Kidney (tissue), 14 donors: Measurements from ENCODE around the gene SLC4A2. TPM values are rescaled to one million over a fixed set of nuclear protein-coding genes. Genes with fewer than 3 reads are reported as not detected.
A peak's percentile ranks its signal among the peaks of the same experiment; 100 is the strongest.

Source experiments
- DNase-seq, 5 donors: peaks; one replicate each; pipeline ENCODE4 v3.0.0-alpha.2; 2013 to 2020
- FAIRE-seq: peaks from 2 replicates; lab custom pipeline; 2012; peaks lifted over from hg19 to GRCh38; lab: Jason Lieb, UNC
- H3K27ac ChIP-seq, 2 donors: one replicate each; pipeline ENCODE4 v1.7.0; 2013; ENCODE audit warnings: low read depth in 2 of 2, low read length in 2 of 2, inconsistent platforms in 1 of 2
- H3K27me3 ChIP-seq: one replicate; pipeline ENCODE4 v1.7.1; 2013; ENCODE audit warnings: low read length, inconsistent platforms; ENCODE audit not compliant: control insufficient read depth, insufficient read depth
- H3K36me3 ChIP-seq, 3 donors: one replicate each; pipeline versions ENCODE4 v1.7.0 to v1.7.1; 2013; ENCODE audit warnings: low read length in 3 of 3, control low read depth in 1 of 3, inconsistent platforms in 1 of 3; ENCODE audit not compliant: insufficient read depth in 3 of 3, control insufficient read depth in 2 of 3
- H3K4me1 ChIP-seq, 3 donors: one replicate each; pipeline versions ENCODE4 v1.7.0 to v1.7.1; 2013; ENCODE audit warnings: low read length in 3 of 3, inconsistent platforms in 1 of 3, low read depth in 1 of 3; ENCODE audit not compliant: control insufficient read depth in 2 of 3, insufficient read depth in 2 of 3
- H3K4me3 ChIP-seq, 3 donors: one replicate each; pipeline versions ENCODE4 v1.7.0 to v1.8.1; 2013; ENCODE audit warnings: low read length in 3 of 3, control low read depth in 1 of 3, inconsistent platforms in 1 of 3
- H3K9ac ChIP-seq, 3 donors: one replicate each; pipeline versions ENCODE4 v1.7.0 to v1.7.1; 2013; ENCODE audit warnings: low read length in 3 of 3, control low read depth in 1 of 3, inconsistent platforms in 1 of 3
- H3K9me3 ChIP-seq, 3 donors: one replicate each; pipeline versions ENCODE4 v1.7.0 to v1.7.1; 2013; ENCODE audit warnings: low read length in 3 of 3, control low read depth in 1 of 3, inconsistent platforms in 1 of 3; ENCODE audit not compliant: control insufficient read depth in 2 of 3, insufficient read depth in 1 of 3
- CTCF ChIP-seq: IDR thresholded peaks from 3 replicates; pipeline ENCODE4 v1.5.1; 2012; ENCODE audit warnings: mild to moderate bottlenecking, moderate library complexity, borderline replicate concordance; ENCODE audit not compliant: insufficient read depth; ENCODE audit errors: extremely low read depth
- intact Hi-C: fragments of 100-400 bp; cut with DNase I; formaldehyde crosslinking; loops from one replicate; pipeline ENCODE4 v1.11.1; 2022
- polyA plus RNA-seq: library from polyadenylated mRNA; stranded (reverse); fragments of 350-450 nt; fragmentation: Illumina TruSeq; extraction: RNeasy Lipid Tissue Mini Kit (QIAGEN cat#74804); gene quantifications from one replicate; pipeline ENCODE4 v1.2.3, GENCODE V29; 2014; ENCODE audit warnings: low read depth, low replicate concordance; ENCODE audit not compliant: insufficient read depth
- total RNA-seq: library from RNA; stranded (reverse); fragmentation: NEBNext Ultra II Directional; extraction: Animal tissue kit (Norgen Biotek cat#: 25700); gene quantifications from one replicate; pipeline ENCODE4 v1.2.1, GENCODE V29; 2021
- donor health status: control.
- donor health status: control.
- donor health status: control.
- donor health status: control.
- donor health status: control.
- donor health status: DM: yes; HTN: yes; CAD: no.
- donor health status: Normal renal cell carcinoma (clear cell type).

Gene SLC4A2
- total and polyA plus RNA-seq, 2 donors from 2014 or later = 104 to 150 TPM

DNA sequence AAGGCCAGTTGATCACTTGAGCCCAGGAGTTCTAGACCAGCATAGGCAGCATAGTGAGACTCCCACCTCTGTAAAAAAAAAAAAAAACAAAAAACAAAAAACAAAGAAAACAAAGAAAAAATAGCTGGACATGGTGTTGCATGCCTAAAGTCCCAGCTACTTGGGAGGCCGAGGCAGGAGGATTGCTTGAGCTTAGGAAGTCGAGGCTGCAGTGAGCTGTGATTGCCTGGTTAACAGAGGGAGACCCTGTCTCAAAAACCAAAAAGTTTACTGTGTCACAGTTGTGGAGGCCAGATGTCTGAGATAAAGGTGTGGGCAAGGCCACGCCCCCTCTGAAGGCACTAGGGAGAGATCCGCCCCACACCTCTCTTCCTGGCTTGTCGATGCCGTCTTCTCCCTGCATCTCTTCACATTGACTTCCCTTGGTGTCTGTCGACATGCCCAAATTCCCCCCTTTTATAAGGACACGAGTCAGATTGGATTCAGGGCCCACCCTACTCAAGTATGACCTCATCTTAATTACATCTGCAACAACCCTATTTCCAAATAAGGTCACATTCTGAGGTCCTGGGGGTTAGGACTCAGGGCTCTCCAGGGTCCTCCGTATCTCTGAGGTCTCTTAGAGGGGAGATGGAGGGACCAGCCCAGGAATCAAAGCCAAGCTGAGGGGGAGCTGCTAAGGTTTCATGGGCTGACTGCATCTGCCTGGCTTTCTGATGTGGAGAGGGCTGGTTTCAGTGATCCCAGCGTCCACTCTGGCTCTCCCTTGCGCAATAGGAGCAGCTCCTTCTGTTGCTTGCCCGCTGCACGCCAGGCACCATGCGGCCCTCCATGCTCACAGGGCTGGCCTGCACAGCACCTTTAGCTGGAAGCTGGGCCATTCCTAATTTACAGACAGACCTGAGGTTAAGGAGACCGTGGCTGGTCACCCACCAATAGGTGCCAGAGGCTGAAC is 50.0 kb downstream of the SLC4A2 start:
- Histone ChIP-seq H3K4me1 (no peaks in the 10 kb centered on the region), H3K27ac (no peak overlapping the region), H3K27me3 (no peaks in the 10 kb centered on the region), H3K9me3 (no peaks in the 10 kb centered on the region), H3K9ac (no peak overlapping the region), H3K4me3 (no peak overlapping the region), H3K36me3 (no peaks in the 10 kb centered on the region)
- FAIRE-seq = no peak
- DNase-seq = peak in 1 of 5 donors; percentile 54
- intact Hi-C loops = loop anchor here (10.0 kb wide), 1 partner anchor 205 kb away; no protein-coding TSS in a partner anchor
- no peak for TF ChIP-seq CTCF

- DNase-seq = no peak
- Histone ChIP-seq H3K9me3 (no peaks in the 10 kb centered on the region), H3K9ac (no peak overlapping the region), H3K4me3 (no peak overlapping the region), H3K27ac (no peak overlapping the region), H3K36me3 (no peaks in the 10 kb centered on the region), H3K27me3 (no peaks in the 10 kb centered on the region), H3K4me1 (no peaks in the 10 kb centered on the region)
- FAIRE-seq = no peak
- no peak for TF ChIP-seq CTCF
- intact Hi-C loops = loop anchor here (10.0 kb wide), 1 partner anchor 206 kb away; no protein-coding TSS in a partner anchor
These were observed 51.0 kb downstream of the SLC4A2 start for GRCh38 chr7:151110236-151110940.

- H3K27ac ChIP-seq = no peak overlapping the region
- intact Hi-C loops = loop anchor here (10.0 kb wide), 1 partner anchor 206 kb away; no protein-coding TSS in a partner anchor
- no peaks in the 10 kb centered on the region for H3K9me3 ChIP-seq
- TF ChIP-seq CTCF = peak; percentile 97
- no peak overlapping the region for H3K4me3 ChIP-seq
- FAIRE-seq (no peak), DNase-seq (peak; percentile 78 to 89 (median 83))
- H3K4me1 ChIP-seq = no peaks in the 10 kb centered on the region
- H3K27me3 ChIP-seq = no peaks in the 10 kb centered on the region
- H3K36me3 ChIP-seq = no peaks in the 10 kb centered on the region
- no peak overlapping the region for H3K9ac ChIP-seq
These were observed 51.7 kb downstream of the SLC4A2 start for GRCh38 chr7:151110941-151111645.
